ENCODE data around the gene PXDN.

The PXDN gene

GRCh38 chr2:1731963-1732768 lies 12.1 kb downstream of the PXDN start:
- TF ChIP-seq GATA2 (IDR thresholded peaks at IDR 0.05; ENCODE audit: low read depth, low read length) (no peak), GATA3 (IDR thresholded peaks at IDR 0.05; ENCODE audit: low read depth, low read length) (no peak)

- TF ChIP-seq GATA2 (IDR thresholded peaks at IDR 0.05; ENCODE audit: low read depth, low read length) = no peak
- TF ChIP-seq GATA3 (IDR thresholded peaks at IDR 0.05; ENCODE audit: low read depth, low read length) = no peak
These were observed 12.8 kb downstream of the PXDN start for GRCh38 chr2:1731447-1731962.

- TF ChIP-seq GATA2 (IDR thresholded peaks at IDR 0.05; ENCODE audit: low read depth, low read length) = no peak
- no peak for TF ChIP-seq GATA3 (IDR thresholded peaks at IDR 0.05; ENCODE audit: low read depth, low read length)
These were observed 14.0 kb downstream of the PXDN start for GRCh38 chr2:1730015-1730927.

- no peak for TF ChIP-seq GATA3 (IDR thresholded peaks at IDR 0.05; ENCODE audit: low read depth, low read length)
- no peak for TF ChIP-seq GATA2 (IDR thresholded peaks at IDR 0.05; ENCODE audit: low read depth, low read length)
These were observed 15.1 kb downstream of the PXDN start for GRCh38 chr2:1729242-1729641.

- no peak for TF ChIP-seq GATA3 (IDR thresholded peaks at IDR 0.05; ENCODE audit: low read depth, low read length)
- TF ChIP-seq GATA2 (IDR thresholded peaks at IDR 0.05; ENCODE audit: low read depth, low read length) = no peak
These were observed 15.5 kb downstream of the PXDN start for GRCh38 chr2:1728821-1729220.

GRCh38 chr2:1727796-1728474 lies 16.4 kb downstream of the PXDN start:
- TF ChIP-seq GATA3 (IDR thresholded peaks at IDR 0.05; ENCODE audit: low read depth, low read length) = no peak
- no peak for TF ChIP-seq GATA2 (IDR thresholded peaks at IDR 0.05; ENCODE audit: low read depth, low read length)

- TF ChIP-seq GATA3 (IDR thresholded peaks at IDR 0.05; ENCODE audit: low read depth, low read length) (no peak), GATA2 (IDR thresholded peaks at IDR 0.05; ENCODE audit: low read depth, low read length) (no peak)
These were observed 17.1 kb downstream of the PXDN start for GRCh38 chr2:1727101-1727771.

- no peak for TF ChIP-seq GATA2 (IDR thresholded peaks at IDR 0.05; ENCODE audit: low read depth, low read length)
- no peak for TF ChIP-seq GATA3 (IDR thresholded peaks at IDR 0.05; ENCODE audit: low read depth, low read length)
These were observed 17.8 kb downstream of the PXDN start for GRCh38 chr2:1726558-1726957.

- TF ChIP-seq GATA2 (IDR thresholded peaks at IDR 0.05; ENCODE audit: low read depth, low read length) = no peak
- TF ChIP-seq GATA3 (IDR thresholded peaks at IDR 0.05; ENCODE audit: low read depth, low read length) = no peak
These were observed 20.8 kb downstream of the PXDN start for GRCh38 chr2:1723397-1724042.

- no peak for TF ChIP-seq GATA3 (IDR thresholded peaks at IDR 0.05; ENCODE audit: low read depth, low read length)
- no peak for TF ChIP-seq GATA2 (IDR thresholded peaks at IDR 0.05; ENCODE audit: low read depth, low read length)
These were observed 21.6 kb downstream of the PXDN start for GRCh38 chr2:1722692-1723091.

- TF ChIP-seq GATA3 (IDR thresholded peaks at IDR 0.05; ENCODE audit: low read depth, low read length) = no peak
- TF ChIP-seq GATA2 (IDR thresholded peaks at IDR 0.05; ENCODE audit: low read depth, low read length) = no peak
These were observed 22.3 kb downstream of the PXDN start for GRCh38 chr2:1721706-1722646.
